ENCODE results near the gene KLHL3.

- no peak for TF ChIP-seq CTCF (IDR thresholded peaks at IDR 0.05)
- no peak for TF ChIP-seq JUND (IDR thresholded peaks at IDR 0.05)
- no peak for TF ChIP-seq TCF12 (IDR thresholded peaks at IDR 0.05)
- no peak for TF ChIP-seq RAD21 (IDR thresholded peaks at IDR 0.05; ENCODE audit: low read length)
- no peak for TF ChIP-seq PBX3 (IDR thresholded peaks at IDR 0.05)
- no peak for TF ChIP-seq NRF1 (IDR thresholded peaks at IDR 0.05; ENCODE audit: low read depth, low read length)
- no peak for TF ChIP-seq GABPA (IDR thresholded peaks at IDR 0.05; ENCODE audit: low read depth)
- TF ChIP-seq YY1 (IDR thresholded peaks at IDR 0.05; ENCODE audit: low read depth) = no peak
- no peak for TF ChIP-seq MAX (IDR thresholded peaks at IDR 0.05; ENCODE audit: low read depth)
- TF ChIP-seq EP300 (IDR thresholded peaks at IDR 0.05; ENCODE audit: borderline replicate concordance in 1 of 2, low read depth in 1 of 2, low read length in 1 of 2) = no peak
Observed at GRCh38 chr5:137782984-137783536, 47.2 kb upstream of the KLHL3 start.
